SK-N-MC (cell line): ENCODE measurements around the gene APCDD1.

Source experiments
- EZH2 ChIP-seq: fragments of 200-600 bp; sonication (generic); IDR thresholded peaks from one replicate; pipeline ENCODE4 v1.6.1; 2017; ENCODE audit warnings: antibody characterized with exemption
- FOXP2 ChIP-seq: optimal IDR thresholded peaks from 2 replicates; pipeline ENCODE3; 2011; ENCODE audit warnings: mild to moderate bottlenecking, moderate library complexity; ENCODE audit not compliant: insufficient read depth; ENCODE audit errors: extremely low read length, control extremely low read depth
- POLR2AphosphoS5 ChIP-seq: IDR thresholded peaks from 2 replicates; pipeline ENCODE4 v1.6.1; 2012; ENCODE audit warnings: mild to moderate bottlenecking, low read depth, low read length, borderline replicate concordance

GRCh38 chr18:10441472-10441871, 13.0 kb upstream of the APCDD1 start:
- no peak for TF ChIP-seq POLR2AphosphoS5
- TF ChIP-seq EZH2, result no peak
- no peak for TF ChIP-seq FOXP2
